Stimulated activated CD8-positive, alpha-beta memory T cell treated with anti-CD3 and anti-CD28 coated beads, Interleukin-7, amount 100 ng/mL, for 48 hours (primary cell): Measurements from ENCODE around the gene KLC3.
"Not testable (repeated sequence)": the region's sequence is repeated elsewhere in the genome, so short reads cannot be mapped to it uniquely, and the experiment has no call there.

Source experiments
- DNase-seq, 2 donors: peaks; one replicate each; pipeline ENCODE4 v3.0.0-alpha.2; 2020; ENCODE audit warnings: low read depth in 1 of 2; ENCODE audit errors: extremely low read depth in 1 of 2

KLC3 gene

DNA sequence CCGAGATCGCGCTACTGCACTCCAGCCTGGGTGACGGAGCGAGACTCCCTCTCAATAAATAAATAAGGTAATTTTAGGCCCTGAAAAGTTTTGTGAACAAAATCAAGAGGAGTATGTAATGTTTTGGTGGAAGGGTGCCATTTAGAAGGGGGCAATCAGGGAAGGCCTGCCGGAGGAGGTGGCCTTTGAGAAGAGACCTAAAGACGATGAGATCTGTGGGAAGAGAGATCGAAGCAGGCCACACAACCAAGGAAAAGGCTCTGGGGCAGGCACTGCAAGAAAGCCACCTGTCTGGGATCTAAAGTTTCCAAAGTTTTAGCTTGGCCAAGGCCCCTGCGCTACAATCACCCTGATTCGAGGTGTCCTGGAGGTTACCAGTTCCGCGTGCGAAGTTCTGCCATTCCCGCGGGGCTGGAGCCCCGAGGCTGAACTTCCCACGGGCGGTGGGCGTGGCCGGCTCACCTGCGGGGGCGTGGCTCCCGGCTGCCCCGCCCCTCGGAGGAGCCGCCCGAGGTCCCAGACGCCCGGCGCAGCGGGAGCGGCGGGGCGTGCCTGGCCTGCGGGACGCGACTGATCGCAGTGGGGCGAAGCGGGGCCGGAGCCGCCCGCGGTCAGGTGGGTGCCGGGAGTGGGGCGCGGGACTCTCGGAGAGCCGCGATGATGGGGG is at the start of gene KLC3:
TSS of gene KLC3 (plus strand) at position 519 of the 667 bp plus-strand sequence. CDS start 4,792 bp downstream, outside the sequence.
- DNase-seq: no peak

DNA sequence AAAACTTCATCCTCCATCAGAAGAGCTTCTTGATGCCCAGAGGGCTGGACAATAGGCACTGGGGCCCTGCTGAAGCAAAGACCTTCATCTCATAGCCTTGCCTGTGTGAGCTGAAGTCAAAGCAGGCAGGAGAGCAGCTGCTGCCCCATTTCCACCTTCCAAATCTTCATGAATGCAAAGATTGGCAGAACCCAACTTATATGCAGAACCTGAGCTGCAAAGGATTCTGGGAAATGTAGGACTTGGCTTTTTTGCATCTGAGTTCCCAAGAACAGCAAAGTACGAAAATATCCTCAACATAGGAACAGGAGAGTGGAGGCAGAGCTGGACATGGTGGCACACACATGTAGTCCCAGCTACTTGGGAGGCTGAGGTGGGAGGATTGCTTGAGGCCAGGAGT is 48.7 kb upstream of the KLC3 start:
- no peak for DNase-seq

DNA sequence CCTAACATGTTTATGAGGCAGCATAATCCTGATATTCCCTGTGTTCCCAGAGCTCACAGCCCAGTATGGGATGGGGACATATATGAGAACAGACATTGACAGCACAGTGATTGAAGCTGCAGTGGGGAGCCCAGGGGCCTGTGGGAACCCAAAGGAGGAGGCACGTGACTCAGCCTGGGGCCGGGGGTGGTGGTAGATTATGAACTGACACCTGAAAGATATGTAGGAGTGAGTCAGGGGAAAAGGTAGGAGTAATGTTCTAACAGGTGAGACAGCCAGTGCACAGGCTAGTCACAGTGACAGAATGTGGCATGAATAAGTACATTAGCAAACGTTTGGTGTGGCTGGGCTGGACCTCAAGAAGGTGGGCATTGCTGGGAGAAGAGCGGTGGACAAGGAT is 46.9 kb upstream of the KLC3 start:
- peak in 1 of 2 donors; percentile 40 for DNase-seq

DNA sequence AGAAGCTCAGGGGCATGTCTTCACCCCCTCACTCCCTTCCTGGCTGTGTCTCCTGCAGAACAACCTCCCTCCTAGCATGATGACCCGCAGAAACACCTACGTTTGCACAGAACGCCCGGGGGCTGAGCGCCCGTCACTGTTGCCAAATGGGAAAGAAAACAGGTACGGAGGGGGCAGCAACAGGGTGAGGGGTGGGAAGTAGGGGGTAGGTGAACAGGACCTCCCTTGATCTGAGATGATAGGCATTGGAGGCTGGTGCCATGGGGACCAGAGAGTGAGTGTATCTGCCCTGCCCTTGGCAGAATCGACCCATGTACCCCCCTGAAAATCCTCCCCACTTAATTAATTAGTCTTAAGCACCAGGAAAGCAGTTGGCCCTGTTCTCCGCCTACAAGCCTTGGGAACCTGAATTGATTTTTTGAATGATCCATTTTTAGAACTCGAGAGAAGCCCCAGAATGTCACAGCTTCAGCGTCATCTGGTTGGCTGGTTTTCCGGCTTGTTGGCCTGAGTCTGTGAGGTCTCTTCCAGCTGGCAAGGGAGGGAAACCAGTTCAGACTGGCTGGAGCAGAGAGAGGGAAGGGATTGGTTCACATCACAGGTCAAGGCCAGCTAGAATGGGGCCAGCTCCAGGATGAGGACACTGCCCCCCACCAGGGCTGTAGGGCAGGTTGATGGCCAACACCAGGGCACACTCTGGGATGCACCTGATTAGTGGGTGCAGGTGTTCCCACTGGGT is 46.1 kb upstream of the KLC3 start:
- no peak for DNase-seq

DNA sequence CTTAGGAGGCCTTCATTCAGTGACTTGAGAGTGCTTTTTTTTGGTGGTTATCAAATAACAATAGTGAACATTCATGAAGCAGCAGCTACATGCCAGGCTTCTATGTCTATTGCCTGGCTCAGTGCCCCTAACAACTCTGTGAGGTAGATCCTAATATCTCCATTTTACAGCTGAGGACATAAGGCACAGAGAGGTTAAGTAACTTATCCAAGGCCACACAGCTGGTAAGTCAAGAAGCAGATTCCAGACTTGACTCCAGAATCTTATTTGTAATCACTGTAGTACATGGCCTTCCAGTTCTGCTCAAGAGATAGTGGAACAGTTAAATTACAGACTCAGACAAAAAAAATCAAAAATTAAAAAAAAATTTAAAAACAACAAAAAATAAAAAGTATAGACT is 44.7 kb upstream of the KLC3 start:
- no peak for DNase-seq

DNA sequence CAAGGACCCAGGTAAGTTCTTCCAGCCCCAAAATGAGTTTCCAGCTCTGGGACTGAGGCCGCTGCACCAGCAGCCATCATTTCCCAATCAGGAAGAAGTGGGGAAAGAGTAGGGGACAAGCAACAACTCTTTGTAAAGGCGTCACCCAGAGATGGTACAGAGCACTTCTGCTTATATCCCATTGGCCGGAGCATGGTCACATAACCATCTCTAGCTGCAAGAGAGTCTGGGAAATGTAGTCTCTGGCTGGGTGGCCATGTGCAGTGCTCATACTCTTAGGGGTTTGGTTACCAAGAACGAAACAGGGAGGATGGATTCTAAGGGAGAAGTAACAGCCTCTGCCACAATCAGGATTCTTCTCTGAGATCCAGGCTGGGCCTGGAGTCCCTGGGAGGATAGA is 44.2 kb upstream of the KLC3 start:
- no peak for DNase-seq

DNA sequence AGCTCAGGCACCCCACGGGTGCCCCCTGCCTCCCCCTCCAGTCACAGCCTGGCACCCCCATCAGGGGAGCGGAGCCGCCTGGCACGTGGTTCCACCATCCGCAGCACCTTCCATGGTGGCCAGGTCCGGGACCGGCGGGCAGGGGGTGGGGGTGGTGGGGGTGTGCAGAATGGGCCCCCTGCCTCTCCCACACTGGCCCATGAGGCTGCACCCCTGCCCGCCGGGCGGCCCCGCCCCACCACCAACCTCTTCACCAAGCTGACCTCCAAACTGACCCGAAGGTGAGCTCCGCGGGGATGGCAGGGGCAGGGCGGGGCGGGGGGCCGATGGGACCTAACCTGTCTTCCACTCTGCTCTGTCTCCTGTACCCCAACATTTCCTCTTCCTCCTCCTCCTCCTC is 42.9 kb upstream of the KLC3 start:
- no peak for DNase-seq

DNA sequence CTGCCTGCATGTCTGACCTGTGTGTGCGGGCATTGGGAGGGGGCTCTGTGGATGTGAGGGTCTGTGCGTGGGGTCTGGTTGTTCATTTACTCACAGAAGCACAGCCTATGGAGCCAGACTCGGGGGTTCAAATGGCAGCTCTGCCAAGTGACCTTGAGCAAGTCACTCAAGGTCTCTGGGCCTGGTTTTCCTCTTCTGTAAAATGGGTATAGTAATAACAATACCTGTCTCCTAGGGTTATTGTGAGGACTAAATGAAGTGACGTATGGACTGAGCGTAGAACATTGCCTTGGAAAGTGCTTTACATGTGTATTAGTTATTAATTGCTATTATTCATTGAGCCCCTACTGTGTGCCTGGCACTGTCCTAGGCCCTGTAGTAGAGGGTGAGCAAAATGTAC is 42.3 kb upstream of the KLC3 start:
- DNase-seq: no peak

DNA sequence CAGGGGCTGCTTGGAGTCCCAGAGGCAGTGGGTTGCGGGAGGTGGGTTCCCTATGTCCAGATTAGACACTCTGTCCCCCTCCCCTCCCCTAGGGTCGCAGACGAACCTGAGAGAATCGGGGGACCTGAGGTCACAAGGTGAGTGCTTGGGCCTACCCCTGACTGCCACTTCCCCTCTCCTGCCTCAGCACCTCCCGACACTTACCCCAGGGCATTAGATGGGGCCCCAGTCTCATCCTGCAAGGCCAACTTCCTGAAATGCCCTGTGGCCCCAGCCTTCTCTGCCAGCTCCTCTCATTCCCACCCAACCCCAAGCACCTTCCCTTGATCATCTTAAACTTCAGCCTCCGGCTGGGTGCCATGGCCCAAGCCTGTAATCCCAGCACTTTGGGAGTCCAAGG is 40.8 kb upstream of the KLC3 start:
- DNase-seq: no peak

DNA sequence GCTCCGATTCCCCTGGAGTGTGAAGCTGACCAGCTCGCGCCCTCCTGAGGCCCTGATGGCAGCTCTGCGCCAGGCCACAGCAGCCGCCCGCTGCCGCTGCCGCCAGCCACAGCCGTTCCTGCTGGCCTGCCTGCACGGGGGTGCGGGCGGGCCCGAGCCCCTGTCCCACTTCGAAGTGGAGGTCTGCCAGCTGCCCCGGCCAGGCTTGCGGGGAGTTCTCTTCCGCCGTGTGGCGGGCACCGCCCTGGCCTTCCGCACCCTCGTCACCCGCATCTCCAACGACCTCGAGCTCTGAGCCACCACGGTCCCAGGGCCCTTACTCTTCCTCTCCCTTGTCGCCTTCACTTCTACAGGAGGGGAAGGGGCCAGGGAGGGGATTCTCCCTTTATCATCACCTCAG is 38.1 kb upstream of the KLC3 start:
- no peak for DNase-seq

DNA sequence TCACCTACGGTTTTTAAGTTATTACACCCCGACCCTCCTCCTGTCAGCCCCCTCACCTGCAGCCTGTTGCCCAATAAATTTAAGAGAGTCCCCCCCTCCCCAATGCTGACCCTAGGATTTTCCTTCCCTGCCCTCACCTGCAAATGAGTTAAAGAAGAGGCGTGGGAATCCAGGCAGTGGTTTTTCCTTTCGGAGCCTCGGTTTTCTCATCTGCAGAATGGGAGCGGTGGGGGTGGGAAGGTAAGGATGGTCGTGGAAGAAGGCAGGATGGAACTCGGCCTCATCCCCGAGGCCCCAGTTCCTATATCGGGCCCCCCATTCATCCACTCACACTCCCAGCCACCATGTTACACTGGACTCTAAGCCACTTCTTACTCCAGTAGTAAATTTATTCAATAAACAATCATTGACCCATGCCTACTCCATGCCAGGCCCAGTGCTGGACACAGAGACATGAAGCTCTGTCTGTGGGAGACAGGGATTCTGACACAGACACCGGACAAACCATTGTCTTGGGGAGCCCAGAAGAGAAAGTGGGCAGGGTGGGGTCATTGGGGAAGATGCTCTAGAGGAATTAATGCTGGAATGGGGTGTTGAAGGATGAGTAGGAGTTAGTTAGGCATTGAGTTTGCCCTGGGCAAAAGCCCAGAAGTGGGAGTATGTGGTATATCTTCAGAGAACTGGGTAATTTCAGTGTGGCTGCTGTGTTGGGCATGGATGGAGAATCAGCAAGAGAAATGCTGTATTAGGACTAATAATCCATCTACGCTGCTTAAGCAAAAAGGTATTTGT is 37.1 kb upstream of the KLC3 start:
- no peak for DNase-seq

DNA sequence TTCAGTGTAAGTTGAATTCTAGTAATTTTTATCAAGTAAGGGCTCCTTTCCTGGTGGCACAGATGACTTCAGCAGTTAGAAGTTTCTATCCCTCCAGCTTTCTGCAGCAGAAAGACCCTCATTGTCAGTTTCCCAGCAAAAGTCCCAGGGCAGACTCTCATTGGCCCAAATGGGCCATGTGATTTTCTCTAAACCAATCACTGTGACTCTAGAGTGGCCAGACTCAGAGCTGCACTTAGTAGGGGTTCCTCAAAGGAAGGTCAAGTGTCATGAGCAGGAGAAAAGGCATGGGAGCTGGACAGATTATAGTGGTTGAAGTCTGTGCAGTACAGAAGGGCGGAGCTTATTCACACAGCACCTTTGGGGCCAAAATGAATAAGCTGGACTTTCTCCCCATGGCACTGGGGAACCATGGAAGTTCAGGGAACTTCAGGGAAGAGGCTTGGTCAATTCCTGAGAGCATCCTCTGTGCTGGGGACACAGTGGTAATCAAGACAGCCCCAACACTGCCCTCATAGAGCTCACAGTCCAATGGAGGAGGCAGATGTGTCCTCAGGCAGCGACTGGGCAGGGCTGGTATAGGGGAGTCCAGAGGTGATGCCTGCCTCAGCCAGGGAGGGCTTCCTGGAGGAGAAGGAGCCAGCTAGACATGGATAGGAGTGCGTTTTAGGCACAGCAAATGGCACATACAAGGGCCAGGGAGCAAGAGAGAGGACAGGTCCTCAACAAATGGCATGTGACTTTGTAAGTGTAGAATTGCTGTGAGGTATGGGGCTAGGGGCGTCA is 36.2 kb upstream of the KLC3 start:
- DNase-seq: no peak

DNA sequence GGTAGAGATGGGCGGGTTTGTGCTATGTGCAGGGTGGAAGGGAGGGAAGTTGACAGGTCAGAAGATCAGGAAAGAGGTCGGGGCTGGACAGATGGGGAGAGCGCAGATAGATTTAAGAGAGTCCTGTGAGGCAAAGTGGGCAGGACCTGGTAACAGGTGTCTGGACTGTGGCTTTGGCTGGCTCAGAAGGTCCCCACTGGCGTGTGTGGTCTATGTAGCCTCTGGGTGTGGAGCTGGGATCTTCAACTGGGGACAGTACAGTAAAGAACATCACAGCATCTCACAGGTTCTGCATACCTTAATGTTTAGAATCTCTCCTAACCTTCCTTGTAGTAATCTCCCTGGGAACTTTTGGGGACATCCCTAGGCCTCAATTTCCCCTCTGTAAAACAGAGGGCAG is 35.5 kb upstream of the KLC3 start:
- no peak for DNase-seq

DNA sequence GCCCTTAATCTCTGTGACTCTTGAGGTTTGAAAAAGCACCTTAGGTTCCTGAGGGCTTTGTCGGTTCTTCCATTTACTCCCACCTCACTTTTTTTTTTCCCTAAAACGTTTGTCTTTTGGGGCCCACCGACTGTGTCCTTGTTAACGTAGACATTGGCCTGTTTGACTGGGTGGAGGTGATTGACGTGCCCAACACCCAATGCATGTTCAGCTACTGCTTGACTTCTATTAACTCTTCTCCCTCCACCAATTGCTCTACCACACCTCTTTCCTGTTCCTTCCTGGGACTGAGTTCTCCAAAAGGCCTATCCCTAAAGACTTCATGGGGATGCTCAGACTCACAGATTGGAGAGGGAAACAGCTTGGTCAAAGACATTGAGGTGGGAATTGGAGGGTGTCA is 35.1 kb upstream of the KLC3 start:
- DNase-seq: no peak

DNA sequence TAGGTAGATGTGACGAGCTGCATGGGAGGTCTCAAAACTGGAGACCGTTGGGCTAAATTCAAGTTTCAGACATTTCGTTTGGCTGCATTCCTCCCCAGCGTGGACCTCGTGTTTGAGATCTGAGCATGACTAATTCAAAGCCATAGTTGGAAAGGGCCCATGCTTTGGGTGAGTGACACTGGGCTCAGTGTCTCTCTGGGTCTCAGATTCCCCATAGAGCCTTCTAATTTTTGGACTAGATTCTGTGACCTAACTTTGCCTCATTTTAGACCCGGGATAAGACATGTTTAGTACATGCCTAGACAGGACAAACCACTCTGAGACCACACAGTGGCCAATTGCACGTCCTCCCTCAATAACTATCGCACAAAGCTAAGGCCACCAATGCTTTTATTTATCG is 34.5 kb upstream of the KLC3 start:
- no peak for DNase-seq

DNA sequence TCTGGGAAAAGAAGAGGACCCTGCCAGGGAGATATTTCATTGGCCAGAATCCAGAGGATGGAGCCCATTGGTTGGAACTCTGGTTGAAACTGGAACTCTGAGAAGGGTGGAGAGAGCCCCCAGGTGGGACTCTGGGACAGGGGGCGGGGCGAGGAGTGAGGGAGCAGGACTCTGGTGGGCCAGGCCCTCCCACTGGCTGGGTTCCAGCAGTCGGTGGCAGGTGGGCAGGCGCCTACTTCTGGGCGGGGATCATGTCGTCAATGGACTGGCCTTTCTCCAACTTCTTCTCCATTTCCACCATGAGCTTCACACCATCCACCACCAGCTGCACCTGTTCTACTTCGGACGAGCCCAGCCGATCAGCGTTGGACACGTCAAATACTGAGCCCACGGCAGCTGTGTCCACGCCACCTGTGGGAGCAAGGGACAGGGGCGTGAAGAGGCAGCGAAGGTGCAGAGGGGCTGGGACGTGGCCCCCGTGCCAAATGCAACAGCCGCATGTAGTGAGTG is 34.0 kb upstream of the KLC3 start:
- DNase-seq: no peak

DNA sequence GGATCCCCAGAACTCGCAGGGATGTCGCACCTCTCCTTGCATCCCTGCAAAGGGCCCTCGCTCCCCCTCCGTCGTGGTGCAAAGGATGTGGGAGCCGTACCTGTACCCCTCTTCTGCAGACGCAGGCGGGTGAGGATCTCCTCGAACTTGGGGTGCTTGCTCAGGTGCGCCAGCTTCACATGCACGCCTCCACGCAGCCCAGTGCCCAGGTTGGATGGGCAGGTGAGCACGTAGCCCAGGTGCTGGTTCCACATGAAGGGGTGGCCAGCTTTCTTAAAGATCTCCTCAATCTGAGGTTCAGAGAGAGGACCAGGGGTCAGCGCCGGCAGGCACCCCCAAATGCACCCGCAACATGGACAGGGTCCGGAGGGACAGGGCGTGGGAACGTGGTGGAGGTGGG is 33.2 kb upstream of the KLC3 start:
- DNase-seq: no peak

DNA sequence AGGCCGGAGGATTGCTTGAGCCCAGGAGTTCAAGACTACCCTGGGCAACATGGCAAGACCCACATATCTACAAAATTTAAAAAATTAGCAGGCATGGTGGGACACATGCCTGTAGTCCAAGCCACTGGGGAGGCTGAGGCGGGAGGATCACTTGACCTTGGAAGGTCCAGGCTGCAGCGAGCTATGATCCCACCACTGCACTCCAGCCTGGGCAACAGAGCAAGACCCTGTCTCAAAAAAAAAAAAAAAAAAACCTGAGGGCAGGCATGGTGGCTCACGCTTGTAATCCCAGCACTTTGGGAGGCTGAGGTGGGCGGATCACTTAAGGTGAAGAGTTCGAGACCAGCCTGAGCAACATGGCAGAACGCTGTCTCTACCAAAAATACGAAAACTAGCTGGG is 31.2 kb upstream of the KLC3 start:
- DNase-seq: not testable (repeated sequence)

DNA sequence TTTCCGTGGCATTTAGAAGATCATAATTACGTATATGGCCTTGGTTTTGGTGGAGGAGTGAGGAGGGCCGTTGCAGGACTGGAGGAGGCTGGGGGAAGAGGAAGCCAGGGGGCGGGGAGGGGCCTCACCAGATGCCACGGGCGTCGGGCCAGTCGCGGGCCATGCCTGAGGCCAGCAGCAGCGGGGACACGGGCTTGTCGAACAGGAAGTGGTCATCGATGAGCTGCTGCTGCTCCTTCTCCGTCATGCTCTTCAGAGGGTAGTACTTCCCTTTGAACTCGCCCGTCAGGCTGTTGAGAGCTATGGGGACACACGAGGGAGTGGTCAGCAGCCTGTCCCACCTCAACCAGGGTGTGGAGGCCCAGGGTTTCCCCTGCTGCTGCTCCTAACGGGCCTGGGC is 28.9 kb upstream of the KLC3 start:
- DNase-seq: no peak

DNA sequence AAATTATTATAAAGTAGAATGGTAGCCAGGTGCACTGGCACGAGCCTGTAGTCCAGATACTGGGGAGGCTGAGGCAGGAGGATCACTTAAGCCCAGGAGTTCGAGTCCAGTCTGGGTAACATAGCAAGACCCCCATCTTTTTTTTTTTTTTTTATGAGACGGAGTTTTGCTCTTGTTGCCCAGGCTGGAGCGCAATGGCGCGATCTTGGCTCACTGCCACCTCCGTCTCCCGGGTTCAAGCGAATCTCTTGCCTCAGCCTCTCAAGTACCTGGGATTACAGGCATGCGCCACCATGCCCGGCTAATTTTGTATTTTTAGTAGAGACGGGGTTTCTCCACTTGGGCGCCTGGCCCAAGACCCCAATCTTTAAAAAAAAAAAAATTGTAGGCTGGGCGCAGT is 28.3 kb upstream of the KLC3 start:
- not testable (repeated sequence) for DNase-seq

DNA sequence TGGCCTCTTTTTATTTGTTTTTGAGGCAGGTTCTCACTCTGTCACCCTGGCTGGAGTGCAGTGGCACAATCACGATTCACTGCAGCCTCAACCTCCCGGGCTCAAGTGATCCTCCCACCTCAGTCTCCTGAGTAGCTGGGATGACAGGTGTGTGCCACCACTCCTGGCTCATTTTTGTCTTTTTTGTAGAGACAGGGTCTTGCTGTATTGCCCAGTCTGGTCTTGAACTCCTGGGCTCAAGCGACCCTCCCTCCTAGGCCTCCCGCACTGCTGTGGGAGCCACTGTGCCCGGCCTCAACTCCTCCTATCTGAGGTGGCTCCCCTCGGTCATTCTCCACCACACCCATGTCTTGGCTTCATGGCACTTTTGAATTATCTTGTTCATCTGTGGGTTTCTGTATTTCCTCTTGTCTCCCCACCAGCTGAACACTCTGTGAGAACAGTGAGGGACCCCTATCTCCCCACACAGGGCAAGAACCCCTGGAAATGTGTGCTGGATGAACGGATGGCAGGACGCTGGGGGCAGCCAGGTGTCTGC is 25.8 kb upstream of the KLC3 start:
- no peak for DNase-seq
